GM23338 (cell line): ENCODE data around the gene ZNF700. TPM values are rescaled to one million over a fixed set of nuclear protein-coding genes. Genes with fewer than 3 reads are reported as not detected.
A peak's percentile ranks its signal among the peaks of the same experiment; 100 is the strongest.

Source experiments
- ATAC-seq: fragments of 200-7000 bp; cut with Tn5 transposase; 3 replicates; pipeline ENCODE4 v1.9.1; 2020
- DNase-seq: peaks from one replicate; pipeline ENCODE4 v3.0.0-alpha.2; 2015; ENCODE audit warnings: low spot score
- H2AFZ ChIP-seq: fragments of 200-600 bp; sonication (generic); 2 replicates; pipeline ENCODE4 v1.8.0; 2016; ENCODE audit warnings: antibody characterized with exemption, mild to moderate bottlenecking, moderate library complexity
- H3F3A ChIP-seq: fragments of 200-600 bp; sonication (generic); replicated peaks from 2 replicates; pipeline ENCODE4 v1.8.0; 2017; ENCODE audit warnings: antibody characterized with exemption, mixed run types, low read depth
- H3K27ac ChIP-seq: fragments of 200-600 bp; sonication (generic); 2 replicates; pipeline ENCODE4 v1.6.1; 2016; ENCODE audit warnings: low read depth
- H3K27me3 ChIP-seq: fragments of 200-600 bp; sonication (generic); 2 replicates; pipeline ENCODE4 v1.8.0; 2016; ENCODE audit warnings: mild to moderate bottlenecking, mixed run types, moderate library complexity; ENCODE audit not compliant: insufficient read depth
- H3K36me3 ChIP-seq: fragments of 200-600 bp; sonication (generic); 2 replicates; pipeline ENCODE4 v1.8.0; 2016; ENCODE audit warnings: mild to moderate bottlenecking; ENCODE audit not compliant: insufficient read depth
- H3K4me1 ChIP-seq: fragments of 200-600 bp; sonication (generic); 2 replicates; pipeline ENCODE4 v1.8.0; 2016; ENCODE audit warnings: mild to moderate bottlenecking, moderate library complexity; ENCODE audit not compliant: insufficient read depth
- H3K4me2 ChIP-seq: fragments of 200-600 bp; sonication (generic); 2 replicates; pipeline ENCODE4 v1.7.1; 2017; ENCODE audit warnings: mixed run types
- H3K4me3 ChIP-seq: fragments of 200-600 bp; sonication (generic); 2 replicates; pipeline ENCODE4 v1.6.1; 2016; ENCODE audit warnings: mixed run types
- H3K79me2 ChIP-seq: fragments of 200-600 bp; sonication (generic); replicated peaks from 2 replicates; pipeline ENCODE4 v1.8.0; 2017; ENCODE audit warnings: mild to moderate bottlenecking; ENCODE audit not compliant: insufficient read depth
- H3K9me2 ChIP-seq: fragments of 200-600 bp; sonication (generic); 2 replicates; pipeline ENCODE4 v1.8.0; 2017; ENCODE audit not compliant: insufficient read depth
- H4K20me1 ChIP-seq: fragments of 200-600 bp; sonication (generic); replicated peaks from 2 replicates; pipeline ENCODE4 v1.8.0; 2017; ENCODE audit warnings: mild to moderate bottlenecking; ENCODE audit not compliant: insufficient read depth
- H3K27ac Mint-ChIP-seq: 2 replicates; pipeline ENCODE4 v1.8.0; 2020; ENCODE audit warnings: inconsistent platforms, mild to moderate bottlenecking, moderate library complexity, mixed read lengths
- H3K27me3 Mint-ChIP-seq: 3 replicates; pipeline ENCODE4 v1.8.0; 2022; ENCODE audit warnings: low read depth, mild to moderate bottlenecking, moderate library complexity, mixed read lengths, inconsistent platforms; ENCODE audit not compliant: insufficient read depth, poor library complexity
- H3K36me3 Mint-ChIP-seq: 3 replicates; pipeline ENCODE4 v1.8.0; 2021; ENCODE audit warnings: low read depth, mild to moderate bottlenecking, inconsistent platforms, moderate library complexity, mixed read lengths
- H3K4me1 Mint-ChIP-seq: 3 replicates; pipeline ENCODE4 v1.8.0; 2020; ENCODE audit warnings: mild to moderate bottlenecking, inconsistent platforms, mixed read lengths
- H3K4me3 Mint-ChIP-seq: 3 replicates; pipeline ENCODE4 v1.8.0; 2021; ENCODE audit warnings: moderate library complexity, mild to moderate bottlenecking, inconsistent platforms, mixed read lengths
- H3K9me3 Mint-ChIP-seq: 3 replicates; pipeline ENCODE4 v1.8.0; 2020; ENCODE audit warnings: moderate library complexity, mild to moderate bottlenecking, inconsistent platforms, mixed read lengths
- CREB1 ChIP-seq: fragments of 250-450 bp; sonication (Bioruptor Pico); IDR thresholded peaks from 2 replicates; pipeline ENCODE4 v1.5.0; 2020; ENCODE audit warnings: low read depth, mild to moderate bottlenecking, moderate library complexity
- CTCF ChIP-seq, 2 experiments: fragments of 200-600 bp in 1 of 2; sonication (generic) in 1 of 2; conservative IDR thresholded peaks; 2 replicates each; pipeline versions ENCODE4 v1.5.1 to v1.6.1; 2016 to 2017; ENCODE audit warnings: antibody characterized with exemption in 2 of 2, low read depth in 2 of 2, mild to moderate bottlenecking in 2 of 2, moderate library complexity in 1 of 2
- EZH2 ChIP-seq: fragments of 200-600 bp; sonication (generic); IDR thresholded peaks from one replicate; pipeline ENCODE4 v1.8.0; 2017; ENCODE audit warnings: antibody characterized with exemption, mild to moderate bottlenecking, low read depth; ENCODE audit not compliant: unreplicated experiment
- EZH2phosphoT487 ChIP-seq: fragments of 200-600 bp; sonication (generic); IDR thresholded peaks from one replicate; pipeline ENCODE4 v1.8.1; 2018; ENCODE audit warnings: antibody characterized with exemption; ENCODE audit not compliant: unreplicated experiment
- JUNB ChIP-seq: IDR thresholded peaks from one replicate; pipeline ENCODE4 v1.6.1; 2016; ENCODE audit warnings: antibody characterized with exemption; ENCODE audit not compliant: unreplicated experiment
- NANOG ChIP-seq: IDR thresholded peaks from 2 replicates; pipeline ENCODE4 v1.6.1; 2016; ENCODE audit warnings: antibody characterized with exemption, borderline replicate concordance
- POLR2AphosphoS5 ChIP-seq: IDR thresholded peaks from 2 replicates; pipeline ENCODE4 v1.6.1; 2016; ENCODE audit warnings: antibody characterized with exemption, low read depth
- REST ChIP-seq: IDR thresholded peaks from one replicate; pipeline ENCODE4 v1.6.1; 2018; ENCODE audit warnings: antibody characterized with exemption; ENCODE audit not compliant: unreplicated experiment
- STAT1 ChIP-seq: IDR thresholded peaks from one replicate; pipeline ENCODE4 v1.6.1; 2016; ENCODE audit warnings: antibody characterized with exemption; ENCODE audit not compliant: unreplicated experiment
- ZNF114 ChIP-seq: fragments of 250-450 bp; sonication (Bioruptor Pico); IDR thresholded peaks from 2 replicates; pipeline ENCODE4 v1.5.0; 2020; ENCODE audit warnings: mild to moderate bottlenecking, moderate library complexity
- ZNF331 ChIP-seq: fragments of 250-450 bp; sonication (Bioruptor Pico); IDR thresholded peaks from 2 replicates; pipeline ENCODE4 v1.5.0; 2020; ENCODE audit warnings: low read depth, mild to moderate bottlenecking, moderate library complexity
- polyA plus RNA-seq: library from polyadenylated mRNA; unstranded; fragments of >200 nt; fragmentation: Nextera tagmentation; extraction: Ambion mirVana; gene quantifications from 2 replicates; pipeline ENCODE4 v1.2.1, GENCODE V29; 2016
- total RNA-seq: library from RNA; depleted of rRNA; stranded (reverse); fragments of >200 nt; shearing (Covaris generic); gene quantifications from 2 replicates; pipeline ENCODE4 v1.2.3, GENCODE V29; 2014

Gene ZNF700
- total and polyA plus RNA-seq, 2 experiments from 2014 or later: 6.0 to 13.6 TPM

GRCh38 chr19:11881151-11881800, 43.6 kb upstream of the ZNF700 start:
- H4K20me1 ChIP-seq: no peaks in the 10 kb centered on the region
- Mint-ChIP-seq H3K27ac (no peak overlapping the region), H3K9me3 (peaks cover 99% of the 10 kb centered on the region), H3K4me3 (no peak overlapping the region), H3K4me1 (no peaks in the 10 kb centered on the region), H3K36me3 (peaks cover 40% of the 10 kb centered on the region), H3K27me3 (peaks cover 6% of the 10 kb centered on the region)
- no peak overlapping the region for H3K4me3 ChIP-seq
- no peaks in the 10 kb centered on the region for H3K27me3 ChIP-seq
- H3K79me2 ChIP-seq: no peaks in the 10 kb centered on the region
- ATAC-seq (peak; percentile 50; the same call in 2 of the 3 replicates), DNase-seq (peak; percentile 89)
- H3K27ac ChIP-seq: no peak overlapping the region
- H3F3A ChIP-seq: no peaks in the 10 kb centered on the region
- H3K36me3 ChIP-seq: no peaks in the 10 kb centered on the region
- H3K4me2 ChIP-seq: no peak overlapping the region
- no peaks in the 10 kb centered on the region for H3K9me2 ChIP-seq
- no peaks in the 10 kb centered on the region for H3K4me1 ChIP-seq
- TF ChIP-seq ZNF114 (CRISPR knock-in tag) (no peak), STAT1 (no peak), EZH2phosphoT487 (no peak), NANOG (no peak), ZNF331 (no peak), EZH2 (no peak), CTCF (conservative IDR thresholded peaks at IDR 0.05; ENCODE audit: low read depth in 2 of 2) (peak; percentile 80 to 96)
- 0 out of 2 replicates have a peak overlapping the region, but pooled peaks have one; percentile 25 for H2AFZ ChIP-seq

DNA sequence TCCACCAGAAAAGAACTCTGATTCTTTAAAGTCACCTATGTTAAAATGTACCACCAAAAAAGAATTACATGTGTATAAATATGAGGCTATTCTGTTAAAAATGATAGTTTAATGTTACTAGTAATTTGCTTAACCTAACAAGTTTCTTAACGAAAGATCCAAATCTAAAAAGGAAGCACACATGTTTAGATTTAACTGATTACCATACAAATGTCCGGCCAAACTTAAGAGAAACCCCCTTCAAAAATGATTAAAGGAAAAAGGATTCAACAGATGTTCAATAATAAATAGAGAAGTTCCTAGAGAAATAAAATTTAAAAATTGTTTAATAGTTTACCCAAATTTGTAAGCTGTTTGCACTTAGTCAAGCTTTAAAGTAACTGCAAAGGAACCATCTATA, 42.3 kb upstream of the ZNF700 start:
- Mint-ChIP-seq H3K27me3 (peaks cover 10% of the 10 kb centered on the region), H3K9me3 (peaks cover 99% of the 10 kb centered on the region), H3K4me3 (no peak overlapping the region), H3K4me1 (no peaks in the 10 kb centered on the region), H3K27ac (no peak overlapping the region), H3K36me3 (peaks cover 44% of the 10 kb centered on the region)
- Histone ChIP-seq H2AFZ (no peak overlapping the region), H3K4me1 (peaks cover 6% of the 10 kb centered on the region; the same call in 1 of the 2 replicates), H3K27ac (no peak overlapping the region), H4K20me1 (no peaks in the 10 kb centered on the region), H3K36me3 (no peaks in the 10 kb centered on the region), H3K9me2 (no peaks in the 10 kb centered on the region), H3K27me3 (no peaks in the 10 kb centered on the region), H3K4me2 (no peak overlapping the region), H3K4me3 (no peak overlapping the region), H3K79me2 (no peaks in the 10 kb centered on the region), H3F3A (no peaks in the 10 kb centered on the region)
- ATAC-seq (no peak), DNase-seq (no peak)
- TF ChIP-seq JUNB (no peak), STAT1 (no peak), REST (no peak), CREB1 (no peak), POLR2AphosphoS5 (no peak), EZH2phosphoT487 (no peak), ZNF331 (no peak)
